ENCODE measurements around the gene COL5A1.

COL5A1 gene

DNA sequence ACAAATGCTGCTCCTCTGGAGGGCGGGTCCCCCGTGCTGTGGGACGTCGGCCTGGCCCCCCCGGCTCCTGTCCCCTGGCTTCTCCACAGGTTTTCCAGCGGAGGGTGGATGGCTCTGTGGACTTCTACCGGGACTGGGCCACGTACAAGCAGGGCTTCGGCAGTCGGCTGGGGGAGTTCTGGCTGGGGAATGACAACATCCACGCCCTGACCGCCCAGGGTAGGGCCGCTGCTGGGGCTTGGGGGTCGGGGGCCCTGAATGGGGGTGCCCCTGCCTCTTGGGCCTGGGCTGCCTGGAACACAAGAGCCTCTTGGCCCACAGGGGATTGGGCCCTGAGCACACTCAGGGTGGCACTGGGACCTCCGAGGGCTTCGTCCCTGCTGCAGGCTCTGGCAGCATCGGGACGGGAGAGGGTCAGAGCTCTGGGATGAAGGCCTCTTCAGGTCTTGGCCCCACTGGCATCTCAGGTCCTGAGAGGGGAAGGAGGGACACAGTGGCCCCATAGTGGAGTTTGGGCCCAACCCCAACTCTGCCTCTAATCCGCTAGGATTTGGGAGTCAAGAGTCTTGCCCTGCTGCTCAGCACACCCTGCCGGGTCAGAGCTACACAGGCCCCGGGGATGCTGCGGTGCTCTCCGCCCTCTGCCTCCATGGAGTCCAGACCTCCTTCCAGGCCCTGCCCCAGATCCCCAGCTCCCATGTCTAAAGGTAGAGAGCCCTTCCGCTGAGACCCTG lies 244.2 kb downstream of the COL5A1 start:
- DNase-seq, result no peak

DNA sequence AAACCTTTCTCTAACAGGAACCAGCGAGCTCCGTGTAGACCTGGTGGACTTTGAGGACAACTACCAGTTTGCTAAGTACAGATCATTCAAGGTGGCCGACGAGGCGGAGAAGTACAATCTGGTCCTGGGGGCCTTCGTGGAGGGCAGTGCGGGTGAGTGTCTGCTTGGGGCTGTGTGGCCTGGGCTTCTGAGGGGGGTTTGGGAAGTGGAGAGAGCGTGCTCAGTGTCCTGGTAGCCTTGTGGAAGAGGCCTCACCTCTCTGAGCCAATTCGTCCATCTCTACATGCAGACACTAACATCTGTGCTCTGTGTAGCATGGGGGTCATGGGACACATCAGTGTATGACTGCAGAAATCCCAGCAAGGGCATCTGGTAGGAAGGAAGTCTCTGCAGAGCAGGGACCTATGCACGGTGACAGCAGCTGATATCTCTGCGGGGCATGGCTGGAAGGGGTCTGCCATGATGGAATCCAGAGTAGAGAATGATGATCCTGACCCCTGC lies 244.9 kb downstream of the COL5A1 start:
- DNase-seq, result no peak

DNA sequence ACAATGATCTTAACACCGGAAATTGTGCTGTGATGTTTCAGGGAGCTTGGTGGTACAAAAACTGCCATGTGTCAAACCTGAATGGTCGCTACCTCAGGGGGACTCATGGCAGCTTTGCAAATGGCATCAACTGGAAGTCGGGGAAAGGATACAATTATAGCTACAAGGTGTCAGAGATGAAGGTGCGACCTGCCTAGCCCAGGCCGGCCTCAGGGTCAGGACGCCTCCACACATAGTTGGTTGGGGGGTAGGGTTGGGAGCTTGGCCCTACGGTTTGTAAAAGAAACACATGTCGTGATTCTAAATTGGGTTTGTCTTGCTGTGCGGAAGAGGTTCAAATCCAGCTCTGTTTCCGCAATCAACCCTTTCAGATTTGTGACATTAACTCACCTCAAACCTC lies 245.6 kb downstream of the COL5A1 start:
- DNase-seq, result no peak

DNA sequence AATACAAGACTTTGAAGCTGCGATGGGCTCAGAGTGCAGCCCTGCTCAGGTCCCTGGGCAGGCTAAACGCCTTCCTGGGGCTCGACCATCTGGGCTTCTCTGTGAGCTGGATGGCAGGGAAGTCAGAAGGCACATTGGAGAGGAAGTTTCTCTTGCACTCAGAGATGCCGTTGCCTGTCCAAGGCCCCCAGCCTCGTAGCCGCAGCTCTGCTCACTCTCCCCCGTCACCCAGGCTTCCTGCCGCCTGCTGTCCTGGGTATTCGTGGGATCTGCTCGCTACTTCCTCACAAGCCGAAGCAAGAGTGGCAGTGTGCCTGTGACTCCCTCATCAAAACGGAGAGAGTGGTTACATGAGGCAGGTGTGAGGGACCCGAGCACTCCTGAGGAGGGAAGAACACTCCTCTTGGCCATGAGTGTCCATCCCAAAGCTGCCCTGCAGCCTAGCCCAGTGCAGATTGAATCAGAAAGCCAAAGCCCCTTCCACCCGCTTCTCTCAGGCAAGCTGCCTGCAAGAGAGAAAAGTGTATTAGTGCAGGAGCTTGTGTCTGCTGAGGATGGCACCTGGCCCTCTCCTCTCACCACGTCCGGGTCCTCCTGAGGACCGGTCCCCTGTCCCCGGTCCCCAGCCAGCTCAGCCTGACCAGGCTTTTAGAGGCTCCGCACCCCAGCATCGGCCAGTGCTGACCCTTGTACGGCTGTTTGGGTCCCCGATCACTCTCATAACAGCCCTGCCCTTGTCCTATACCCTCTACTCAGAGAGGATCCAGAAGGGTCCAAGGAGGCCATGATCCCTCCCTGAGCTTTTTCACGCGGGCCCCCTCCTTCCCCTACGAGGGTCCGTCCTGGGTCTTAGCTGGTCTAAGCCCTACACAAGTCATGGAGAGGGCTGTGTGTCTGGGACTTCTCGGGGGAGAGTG lies 246.3 kb downstream of the COL5A1 start:
- no peak for DNase-seq

DNA sequence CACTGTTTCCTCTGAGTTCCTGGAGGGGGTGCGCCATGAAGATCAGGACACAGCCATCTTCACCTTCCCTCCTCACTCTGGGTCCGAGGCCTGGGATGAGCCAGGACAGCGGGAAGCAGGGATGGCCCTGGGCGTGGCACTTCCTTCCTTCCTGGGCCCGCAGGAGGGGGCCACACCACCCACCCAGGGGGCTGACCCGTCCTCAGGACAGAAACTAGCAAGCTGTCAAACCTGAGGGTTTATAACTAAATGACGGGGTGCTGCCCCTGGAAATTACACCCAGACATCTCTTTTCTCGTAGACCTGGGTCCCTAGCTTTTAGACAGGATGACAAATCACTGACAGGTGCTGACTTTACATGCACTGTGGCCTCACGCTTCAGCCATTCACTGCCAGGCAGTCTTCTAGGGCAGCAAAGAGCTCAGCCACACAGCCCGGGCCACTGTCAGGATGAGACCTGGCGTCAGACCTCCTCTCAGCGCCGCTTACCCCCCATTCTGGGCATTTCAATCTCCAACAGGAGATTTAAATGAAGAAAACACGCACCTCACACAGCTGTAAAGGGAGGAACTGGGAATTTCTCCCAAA lies 247.1 kb downstream of the COL5A1 start:
- no peak for DNase-seq

DNA sequence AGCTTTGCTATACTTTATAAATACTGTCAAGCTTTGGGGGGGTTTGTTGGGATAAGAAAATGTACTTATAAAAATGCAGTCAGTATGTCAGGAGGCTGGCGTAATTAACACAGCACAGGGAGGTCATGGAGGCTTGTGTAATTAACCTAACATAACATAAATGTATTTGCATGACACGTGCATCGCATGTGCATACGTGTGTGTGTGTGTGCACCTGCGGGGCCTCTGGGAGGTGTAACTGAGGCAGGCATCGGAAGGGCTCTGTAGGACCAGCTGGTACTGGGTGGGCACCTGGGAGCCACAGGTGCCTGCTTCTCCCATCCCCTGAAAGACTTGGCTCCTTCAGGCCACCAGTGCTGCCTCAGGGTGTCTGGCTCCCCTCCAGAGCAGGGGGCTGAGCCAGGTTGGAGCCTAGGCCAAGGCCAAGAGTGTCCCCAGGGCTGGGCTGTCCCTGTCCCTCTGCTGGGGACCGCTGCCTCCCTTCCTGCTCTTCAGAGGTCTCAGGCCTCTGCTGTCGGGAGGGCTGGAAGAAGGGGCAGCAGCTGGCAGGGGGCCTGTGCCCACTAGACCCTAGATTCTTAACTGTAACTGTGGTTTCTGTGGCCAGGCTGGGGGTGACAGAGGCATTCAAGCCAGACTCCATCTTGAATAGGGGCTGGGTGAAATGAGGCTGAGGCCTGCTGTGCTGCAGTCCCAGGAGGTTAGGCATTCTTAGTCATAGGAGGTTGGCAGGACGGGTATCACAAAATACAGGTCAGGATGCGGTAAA lies 248.0 kb downstream of the COL5A1 start:
- no peak for DNase-seq

DNA sequence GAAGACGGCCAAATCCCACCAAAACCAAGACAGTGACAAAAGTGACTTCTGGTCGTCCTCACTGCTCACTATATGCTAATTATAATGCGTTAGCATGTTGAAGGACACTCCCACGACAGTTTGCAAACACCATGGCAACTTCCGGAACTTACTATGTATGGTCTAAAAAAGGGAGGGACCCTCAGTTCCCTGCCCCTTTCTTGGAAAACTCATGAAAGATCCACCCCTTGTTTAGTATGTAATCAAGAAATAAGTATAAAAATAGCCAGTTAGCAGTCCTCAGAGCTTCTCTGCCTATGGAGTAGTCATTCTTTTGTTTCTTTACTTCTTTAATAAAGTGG lies 248.5 kb downstream of the COL5A1 start:
- DNase-seq, result no peak

DNA sequence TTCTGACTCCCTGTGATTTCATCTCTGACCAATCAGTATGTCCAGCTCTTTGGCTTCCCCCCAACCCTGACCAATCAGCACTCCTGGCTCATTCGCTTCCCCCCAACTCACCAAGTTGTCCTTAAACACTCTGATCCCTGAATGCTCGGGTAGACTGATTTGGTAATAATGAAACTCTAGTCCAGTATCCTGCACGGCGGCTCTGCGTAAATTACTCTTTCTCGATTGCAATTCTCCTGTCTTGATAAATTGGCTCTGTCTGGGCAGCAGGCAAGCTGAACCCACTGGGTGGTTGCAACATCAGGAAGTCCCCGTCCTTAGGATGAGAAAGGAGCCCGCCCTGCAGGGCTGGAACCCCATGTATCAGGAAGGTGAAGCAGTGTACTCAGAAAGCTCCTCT lies 249.4 kb downstream of the COL5A1 start:
- peak; percentile 7 for DNase-seq

DNA sequence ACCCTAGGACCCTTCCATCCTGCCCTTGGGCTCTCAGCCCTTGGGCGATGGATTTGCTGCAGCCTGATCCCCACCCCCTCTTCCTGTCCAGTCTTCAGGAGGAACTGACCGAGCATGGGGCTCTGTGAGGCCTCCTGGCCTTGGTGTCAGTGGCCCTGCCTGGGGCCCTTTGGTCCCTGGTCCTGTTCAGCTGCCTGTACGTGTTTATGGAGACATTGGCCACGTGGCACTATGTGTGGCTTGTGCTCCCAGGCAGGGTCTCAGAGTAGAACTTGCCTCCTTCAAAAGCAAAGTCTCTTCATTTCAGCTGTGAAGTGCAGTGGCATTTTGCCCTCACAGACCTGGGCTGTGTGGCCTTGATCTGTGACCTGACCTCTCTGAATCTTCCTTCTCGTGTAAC lies 250.1 kb downstream of the COL5A1 start:
- no peak for DNase-seq

DNA sequence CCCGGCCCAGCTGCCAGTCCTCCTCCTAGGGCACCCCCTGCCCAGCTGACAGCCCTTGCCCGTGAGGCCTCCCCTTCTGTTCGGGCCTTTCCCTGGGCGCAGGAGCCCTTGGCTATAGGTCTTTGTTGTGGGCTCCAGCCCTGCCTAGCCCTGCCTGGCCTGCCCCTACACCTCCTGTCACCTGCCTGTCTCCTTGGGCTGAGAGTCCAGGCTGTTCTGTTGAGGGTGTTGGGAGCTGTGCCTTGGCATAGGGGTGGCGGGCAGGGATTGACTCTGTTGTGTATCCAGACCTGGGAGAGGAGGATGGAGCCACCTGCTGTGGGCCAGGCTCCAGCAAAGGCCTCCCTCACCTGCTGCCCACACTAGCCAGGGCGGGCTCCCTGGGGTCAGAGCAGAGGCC lies 250.6 kb downstream of the COL5A1 start:
- no peak for DNase-seq

DNA sequence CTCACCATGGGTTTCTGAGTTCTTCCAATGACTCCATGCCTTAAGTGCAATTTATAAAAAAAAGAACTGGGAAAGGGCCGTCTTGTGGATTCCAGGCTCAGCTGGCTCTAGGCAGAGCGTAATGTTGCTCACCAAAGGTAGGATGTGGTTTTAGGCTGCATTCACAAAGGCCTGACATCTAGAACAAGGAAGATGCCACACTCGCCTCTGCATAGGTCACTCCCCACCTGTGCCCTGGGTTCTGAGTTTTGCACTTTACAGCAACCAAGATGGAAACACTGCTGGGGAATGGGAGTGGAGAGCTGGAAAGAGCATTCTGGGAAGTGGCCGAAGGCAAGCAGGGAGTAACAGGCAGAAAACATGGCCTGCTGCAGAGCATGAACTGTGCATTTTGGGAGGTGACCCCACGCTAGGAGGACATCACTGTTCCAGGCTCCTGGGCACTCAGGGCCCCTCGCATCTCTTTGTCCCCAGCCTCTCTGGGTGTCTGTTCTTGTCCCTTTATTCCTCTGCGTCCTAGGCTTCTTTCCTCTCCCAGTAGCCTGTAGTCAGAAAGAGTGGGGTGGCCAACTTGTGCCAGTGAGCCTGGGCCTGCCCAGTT lies 251.3 kb downstream of the COL5A1 start:
- no peak for DNase-seq

Data from MV-4-11 (cell line).